ENCODE data around the gene MRPL24. TPM values are rescaled to one million over a fixed set of nuclear protein-coding genes. Genes with fewer than 3 reads are reported as not detected.

The MRPL24 gene
- total RNA-seq, 1 donor from 2014 or later = 92.1 TPM

GRCh38 chr1:156721131-156721530, 19.8 kb downstream of the MRPL24 start:
- no peak for DNase-seq
- intact Hi-C loops (cut with micrococcal nuclease) = no loop called here
- Histone ChIP-seq H3K36me3 (peaks cover 47% of the 10 kb centered on the region), H3K4me1 (peaks cover 21% of the 10 kb centered on the region), H3K4me3 (no peak overlapping the region), H3K27me3 (ENCODE audit: low read depth) (no peaks in the 10 kb centered on the region), H3K9me3 (replicated peaks) (no peaks in the 10 kb centered on the region), H3K27ac (replicated peaks) (no peak overlapping the region)
- TF ChIP-seq, protein P1, sequence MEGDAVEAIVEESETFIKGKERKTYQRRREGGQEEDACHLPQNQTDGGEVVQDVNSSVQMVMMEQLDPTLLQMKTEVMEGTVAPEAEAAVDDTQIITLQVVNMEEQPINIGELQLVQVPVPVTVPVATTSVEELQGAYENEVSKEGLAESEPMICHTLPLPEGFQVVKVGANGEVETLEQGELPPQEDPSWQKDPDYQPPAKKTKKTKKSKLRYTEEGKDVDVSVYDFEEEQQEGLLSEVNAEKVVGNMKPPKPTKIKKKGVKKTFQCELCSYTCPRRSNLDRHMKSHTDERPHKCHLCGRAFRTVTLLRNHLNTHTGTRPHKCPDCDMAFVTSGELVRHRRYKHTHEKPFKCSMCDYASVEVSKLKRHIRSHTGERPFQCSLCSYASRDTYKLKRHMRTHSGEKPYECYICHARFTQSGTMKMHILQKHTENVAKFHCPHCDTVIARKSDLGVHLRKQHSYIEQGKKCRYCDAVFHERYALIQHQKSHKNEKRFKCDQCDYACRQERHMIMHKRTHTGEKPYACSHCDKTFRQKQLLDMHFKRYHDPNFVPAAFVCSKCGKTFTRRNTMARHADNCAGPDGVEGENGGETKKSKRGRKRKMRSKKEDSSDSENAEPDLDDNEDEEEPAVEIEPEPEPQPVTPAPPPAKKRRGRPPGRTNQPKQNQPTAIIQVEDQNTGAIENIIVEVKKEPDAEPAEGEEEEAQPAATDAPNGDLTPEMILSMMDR (IDR thresholded peaks at IDR 0.05; ENCODE audit: borderline replicate concordance) = no peak

DNA sequence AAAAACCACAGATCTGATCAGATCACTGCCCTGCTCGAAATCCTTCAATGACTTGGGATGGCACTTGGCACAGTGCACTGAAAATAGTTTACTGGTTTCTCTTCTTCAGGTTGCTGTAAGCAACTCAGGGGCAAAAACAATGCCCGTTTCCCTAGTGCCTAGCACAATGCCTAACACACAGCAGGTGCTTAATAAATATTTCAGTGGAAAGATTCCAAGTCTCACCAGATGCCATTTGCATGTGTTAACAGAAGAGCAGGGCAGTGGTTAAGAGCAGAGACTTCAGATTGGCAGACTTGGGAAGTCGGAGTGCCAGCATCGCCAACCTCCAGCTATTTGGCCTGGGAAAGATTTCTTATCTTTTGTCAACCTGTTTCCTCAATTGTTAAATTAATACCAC, 23.5 kb downstream of the MRPL24 start:
- Histone ChIP-seq H3K27me3 (ENCODE audit: low read depth) (no peaks in the 10 kb centered on the region), H3K36me3 (peaks cover 22% of the 10 kb centered on the region), H3K4me3 (no peak overlapping the region), H3K4me1 (no peaks in the 10 kb centered on the region), H3K9me3 (replicated peaks) (no peaks in the 10 kb centered on the region), H3K27ac (replicated peaks) (no peak overlapping the region)
- intact Hi-C loops (cut with micrococcal nuclease) = no loop called here
- TF ChIP-seq, protein P1 (IDR thresholded peaks at IDR 0.05; ENCODE audit: borderline replicate concordance) = no peak
- no peak for DNase-seq

GRCh38 chr1:156714830-156715229, 26.1 kb downstream of the MRPL24 start:
- no peaks in the 10 kb centered on the region for H3K9me3 ChIP-seq (replicated peaks)
- TF ChIP-seq, protein P1 (IDR thresholded peaks at IDR 0.05; ENCODE audit: borderline replicate concordance) = no peak

GRCh38 chr1:156712626-156713025, 28.3 kb downstream of the MRPL24 start:
- Histone ChIP-seq H3K36me3 (no peaks in the 10 kb centered on the region), H3K4me1 (peaks cover 12% of the 10 kb centered on the region), H3K27me3 (ENCODE audit: low read depth) (no peaks in the 10 kb centered on the region), H3K9me3 (replicated peaks) (no peaks in the 10 kb centered on the region), H3K4me3 (no peak overlapping the region), H3K27ac (replicated peaks) (no peak overlapping the region)
- DNase-seq = no peak
- intact Hi-C loops (cut with micrococcal nuclease) = no loop called here
- TF ChIP-seq, protein P1 (IDR thresholded peaks at IDR 0.05; ENCODE audit: borderline replicate concordance) = no peak

More at GRCh38 chr1:156714830-156715229, 26.1 kb downstream of the MRPL24 start:
- no peaks in the 10 kb centered on the region for H3K27me3 ChIP-seq (ENCODE audit: low read depth)
- no peak overlapping the region for H3K27ac ChIP-seq (replicated peaks)
- no peak for DNase-seq
- intact Hi-C loops (cut with micrococcal nuclease) = no loop called here
- peaks cover 6% of the 10 kb centered on the region for H3K4me1 ChIP-seq
- H3K36me3 ChIP-seq = peaks cover 4% of the 10 kb centered on the region
- no peak overlapping the region for H3K4me3 ChIP-seq

DNA sequence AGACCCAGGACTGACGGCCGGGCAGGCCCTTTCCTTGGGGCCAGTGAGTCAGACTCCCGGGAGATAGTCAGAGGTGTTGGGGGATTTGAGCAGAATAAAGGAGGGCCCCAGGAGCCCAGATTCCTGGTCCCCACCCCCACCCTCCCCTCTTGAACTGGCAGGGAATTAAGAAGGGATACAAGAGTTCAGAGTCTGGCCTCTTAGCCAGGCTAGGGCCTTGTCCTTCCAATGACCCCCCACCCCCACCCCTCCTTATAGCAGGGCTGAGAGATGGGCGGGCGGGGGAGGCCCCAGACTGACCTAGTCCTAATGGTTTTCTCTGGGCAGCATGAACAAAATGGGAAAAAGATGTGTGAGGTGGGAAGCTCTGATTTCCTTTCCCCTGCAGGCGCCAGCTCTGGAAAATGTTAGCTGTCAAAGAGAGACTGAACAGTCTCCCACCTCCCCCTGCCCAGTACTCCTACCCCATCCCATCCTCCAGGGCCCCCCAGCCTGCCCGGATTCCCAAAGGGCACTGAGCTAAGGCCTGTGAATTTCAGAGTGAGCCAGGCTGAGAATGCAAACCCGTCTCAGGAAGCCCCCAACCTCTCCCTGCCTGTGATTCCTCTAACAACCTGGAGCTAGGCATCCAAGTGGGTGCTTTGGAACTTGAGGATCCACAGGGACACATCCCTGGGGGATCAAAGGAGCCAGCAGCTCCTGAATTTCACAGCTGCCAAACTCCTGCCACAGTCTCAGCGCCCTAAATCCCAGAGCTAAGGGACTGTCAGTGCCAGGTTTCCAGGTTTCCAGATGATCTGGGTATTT, 29.7 kb downstream of the MRPL24 start:
- H3K4me3 ChIP-seq = no peak overlapping the region
- peaks cover 23% of the 10 kb centered on the region for H3K4me1 ChIP-seq
- DNase-seq = no peak
- no peak overlapping the region for H3K27ac ChIP-seq (replicated peaks)
- H3K27me3 ChIP-seq (ENCODE audit: low read depth) = peaks cover 6% of the 10 kb centered on the region
- no peaks in the 10 kb centered on the region for H3K36me3 ChIP-seq
- no peaks in the 10 kb centered on the region for H3K9me3 ChIP-seq (replicated peaks)
- TF ChIP-seq, protein P1 (IDR thresholded peaks at IDR 0.05; ENCODE audit: borderline replicate concordance) = no peak
- intact Hi-C loops (cut with micrococcal nuclease) = no loop called here
